H1 (cell line): ENCODE results near the gene CGB3. TPM values are rescaled to one million over a fixed set of nuclear protein-coding genes. Genes with fewer than 3 reads are reported as not detected.

Experiments
- BRCA1 ChIP-seq: IDR thresholded peaks from 2 replicates; pipeline ENCODE4 v1.6.1; 2012; ENCODE audit warnings: low read depth, low read length, improper control_type of control experiment
- CBX8 ChIP-seq: fragments of 300-800, 300-1000 bp; sonication (generic); IDR thresholded peaks from 2 replicates; pipeline ENCODE4 v1.7.1; 2016; ENCODE audit warnings: low read depth, low read length, borderline replicate concordance
- CREB1 ChIP-seq: IDR thresholded peaks from 2 replicates; pipeline ENCODE4 v1.6.1; 2012; ENCODE audit warnings: inconsistent platforms
- EP300 ChIP-seq, 2 experiments: IDR thresholded peaks; 1 replicate in 1 of 2; 2 replicates in 1 of 2; pipeline ENCODE4 v1.6.1; 2011 to 2012; ENCODE audit warnings: low read depth in 2 of 2, low read length in 2 of 2, mild to moderate bottlenecking in 2 of 2, borderline replicate concordance in 1 of 2, inconsistent platforms in 1 of 2, moderate library complexity in 1 of 2
- FOSL1 ChIP-seq: IDR thresholded peaks from 2 replicates; pipeline ENCODE4 v1.6.1; 2011; ENCODE audit warnings: mild to moderate bottlenecking, low read depth, low read length, moderate library complexity; ENCODE audit not compliant: insufficient read depth
- RAD21 ChIP-seq, 2 experiments: IDR thresholded peaks in 1 of 2; conservative IDR thresholded peaks in 1 of 2; 2 replicates each; pipeline ENCODE4 v1.6.1; 2011; ENCODE audit warnings: low read depth in 2 of 2, low read length in 2 of 2, improper control_type of control experiment in 1 of 2, inconsistent platforms in 1 of 2, mild to moderate bottlenecking in 1 of 2, moderate library complexity in 1 of 2
- RBBP5 ChIP-seq: IDR thresholded peaks from 2 replicates; pipeline ENCODE4 v1.7.1; 2012; ENCODE audit warnings: low read depth, mild to moderate bottlenecking, inconsistent platforms, low read length, moderate library complexity, borderline replicate concordance
- SUZ12 ChIP-seq: fragments of 200-600 bp; sonication (generic); IDR thresholded peaks from 2 replicates; pipeline ENCODE4 v1.6.1; 2012; ENCODE audit warnings: mild to moderate bottlenecking, inconsistent platforms, low read length, moderate library complexity, mixed read lengths
- TEAD4 ChIP-seq: IDR thresholded peaks from 2 replicates; pipeline ENCODE4 v1.6.1; 2012; ENCODE audit warnings: low read depth, low read length, inconsistent platforms, mixed read lengths
- polyA plus RNA-seq, 7 experiments: library from polyadenylated mRNA; depleted of rRNA in 3 of 7; stranded (reverse) in 5 of 7; unstranded in 2 of 7; fragments of >200 nt in 5 of 7; fragments of 200-250 nt in 2 of 7; gene quantifications; 1 replicate in 5 of 7; 2 replicates in 1 of 7; 4 replicates in 1 of 7; pipeline versions ENCODE4 v1.2.1 to v1.2.3, GENCODE V29; 2011 to 2013; ENCODE audit warnings: missing spikeins in 2 of 7, mixed read lengths in 2 of 7
- total RNA-seq: library from RNA; stranded (reverse); fragmentation: NEBNext Ultra II Directional; extraction: Animal tissue kit (Norgen Biotek cat#: 25700); gene quantifications from 2 replicates; pipeline ENCODE4 v1.2.1, GENCODE V29; 2021
- TF ChIP-seq, protein P1 (sequence below): fragments of 300-600 bp; sonication (generic); IDR thresholded peaks from 2 replicates; pipeline ENCODE4 v1.7.1; 2012; ENCODE audit warnings: low read length, moderate library complexity, mild to moderate bottlenecking, inconsistent platforms; ENCODE audit not compliant: insufficient replicate concordance

CGB3 gene
- total and polyA plus RNA-seq, 2 of the 8 experiments (the other 6 are each of a cell fraction or from before 2014, with no cell fraction given), result not detected

DNA sequence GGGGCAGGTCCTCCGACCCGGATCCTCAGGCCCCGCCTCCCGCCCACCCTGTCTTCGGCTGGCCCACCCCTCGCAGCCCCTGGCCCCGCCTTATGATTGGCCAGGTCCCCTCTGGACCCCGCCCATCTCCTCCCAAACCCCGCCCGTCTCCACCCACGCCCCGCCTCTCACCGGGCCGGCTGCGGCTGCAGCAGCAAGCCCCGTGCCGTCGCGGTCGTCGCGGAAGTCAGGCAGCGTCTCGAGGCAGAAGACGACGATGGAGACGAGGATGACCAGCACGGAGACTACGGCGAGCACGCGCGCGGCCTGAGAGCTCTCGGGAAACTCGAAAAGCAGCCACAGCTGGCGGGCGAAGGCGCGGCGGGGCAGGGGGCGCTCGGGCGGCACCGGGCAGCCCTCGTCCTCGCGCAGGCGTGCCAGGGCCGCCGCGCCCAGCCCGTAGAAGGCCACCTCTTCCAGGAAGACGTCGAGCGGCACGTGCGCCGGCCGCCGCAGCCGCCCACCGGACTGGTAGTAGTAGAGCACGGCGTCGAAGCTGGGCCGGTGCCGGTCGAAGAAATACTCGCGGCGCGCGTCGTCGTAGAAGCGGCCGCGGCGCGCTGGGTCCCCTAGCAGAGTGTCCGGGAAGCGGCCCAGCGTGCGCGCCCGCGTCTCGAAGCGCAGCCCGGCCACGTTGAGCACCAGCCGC is 47.9 kb upstream of the CGB3 start (continued):
- no peak for TF ChIP-seq RAD21 (IDR thresholded peaks at IDR 0.05 in 1 of 2, conservative IDR thresholded peaks at IDR 0.05 in 1 of 2; ENCODE audit: low read depth in 2 of 2, low read length in 2 of 2)
- no peak for TF ChIP-seq CBX8
- TF ChIP-seq SUZ12, result peak; percentile 41
- no peak for TF ChIP-seq TEAD4
- TF ChIP-seq, protein P1, sequence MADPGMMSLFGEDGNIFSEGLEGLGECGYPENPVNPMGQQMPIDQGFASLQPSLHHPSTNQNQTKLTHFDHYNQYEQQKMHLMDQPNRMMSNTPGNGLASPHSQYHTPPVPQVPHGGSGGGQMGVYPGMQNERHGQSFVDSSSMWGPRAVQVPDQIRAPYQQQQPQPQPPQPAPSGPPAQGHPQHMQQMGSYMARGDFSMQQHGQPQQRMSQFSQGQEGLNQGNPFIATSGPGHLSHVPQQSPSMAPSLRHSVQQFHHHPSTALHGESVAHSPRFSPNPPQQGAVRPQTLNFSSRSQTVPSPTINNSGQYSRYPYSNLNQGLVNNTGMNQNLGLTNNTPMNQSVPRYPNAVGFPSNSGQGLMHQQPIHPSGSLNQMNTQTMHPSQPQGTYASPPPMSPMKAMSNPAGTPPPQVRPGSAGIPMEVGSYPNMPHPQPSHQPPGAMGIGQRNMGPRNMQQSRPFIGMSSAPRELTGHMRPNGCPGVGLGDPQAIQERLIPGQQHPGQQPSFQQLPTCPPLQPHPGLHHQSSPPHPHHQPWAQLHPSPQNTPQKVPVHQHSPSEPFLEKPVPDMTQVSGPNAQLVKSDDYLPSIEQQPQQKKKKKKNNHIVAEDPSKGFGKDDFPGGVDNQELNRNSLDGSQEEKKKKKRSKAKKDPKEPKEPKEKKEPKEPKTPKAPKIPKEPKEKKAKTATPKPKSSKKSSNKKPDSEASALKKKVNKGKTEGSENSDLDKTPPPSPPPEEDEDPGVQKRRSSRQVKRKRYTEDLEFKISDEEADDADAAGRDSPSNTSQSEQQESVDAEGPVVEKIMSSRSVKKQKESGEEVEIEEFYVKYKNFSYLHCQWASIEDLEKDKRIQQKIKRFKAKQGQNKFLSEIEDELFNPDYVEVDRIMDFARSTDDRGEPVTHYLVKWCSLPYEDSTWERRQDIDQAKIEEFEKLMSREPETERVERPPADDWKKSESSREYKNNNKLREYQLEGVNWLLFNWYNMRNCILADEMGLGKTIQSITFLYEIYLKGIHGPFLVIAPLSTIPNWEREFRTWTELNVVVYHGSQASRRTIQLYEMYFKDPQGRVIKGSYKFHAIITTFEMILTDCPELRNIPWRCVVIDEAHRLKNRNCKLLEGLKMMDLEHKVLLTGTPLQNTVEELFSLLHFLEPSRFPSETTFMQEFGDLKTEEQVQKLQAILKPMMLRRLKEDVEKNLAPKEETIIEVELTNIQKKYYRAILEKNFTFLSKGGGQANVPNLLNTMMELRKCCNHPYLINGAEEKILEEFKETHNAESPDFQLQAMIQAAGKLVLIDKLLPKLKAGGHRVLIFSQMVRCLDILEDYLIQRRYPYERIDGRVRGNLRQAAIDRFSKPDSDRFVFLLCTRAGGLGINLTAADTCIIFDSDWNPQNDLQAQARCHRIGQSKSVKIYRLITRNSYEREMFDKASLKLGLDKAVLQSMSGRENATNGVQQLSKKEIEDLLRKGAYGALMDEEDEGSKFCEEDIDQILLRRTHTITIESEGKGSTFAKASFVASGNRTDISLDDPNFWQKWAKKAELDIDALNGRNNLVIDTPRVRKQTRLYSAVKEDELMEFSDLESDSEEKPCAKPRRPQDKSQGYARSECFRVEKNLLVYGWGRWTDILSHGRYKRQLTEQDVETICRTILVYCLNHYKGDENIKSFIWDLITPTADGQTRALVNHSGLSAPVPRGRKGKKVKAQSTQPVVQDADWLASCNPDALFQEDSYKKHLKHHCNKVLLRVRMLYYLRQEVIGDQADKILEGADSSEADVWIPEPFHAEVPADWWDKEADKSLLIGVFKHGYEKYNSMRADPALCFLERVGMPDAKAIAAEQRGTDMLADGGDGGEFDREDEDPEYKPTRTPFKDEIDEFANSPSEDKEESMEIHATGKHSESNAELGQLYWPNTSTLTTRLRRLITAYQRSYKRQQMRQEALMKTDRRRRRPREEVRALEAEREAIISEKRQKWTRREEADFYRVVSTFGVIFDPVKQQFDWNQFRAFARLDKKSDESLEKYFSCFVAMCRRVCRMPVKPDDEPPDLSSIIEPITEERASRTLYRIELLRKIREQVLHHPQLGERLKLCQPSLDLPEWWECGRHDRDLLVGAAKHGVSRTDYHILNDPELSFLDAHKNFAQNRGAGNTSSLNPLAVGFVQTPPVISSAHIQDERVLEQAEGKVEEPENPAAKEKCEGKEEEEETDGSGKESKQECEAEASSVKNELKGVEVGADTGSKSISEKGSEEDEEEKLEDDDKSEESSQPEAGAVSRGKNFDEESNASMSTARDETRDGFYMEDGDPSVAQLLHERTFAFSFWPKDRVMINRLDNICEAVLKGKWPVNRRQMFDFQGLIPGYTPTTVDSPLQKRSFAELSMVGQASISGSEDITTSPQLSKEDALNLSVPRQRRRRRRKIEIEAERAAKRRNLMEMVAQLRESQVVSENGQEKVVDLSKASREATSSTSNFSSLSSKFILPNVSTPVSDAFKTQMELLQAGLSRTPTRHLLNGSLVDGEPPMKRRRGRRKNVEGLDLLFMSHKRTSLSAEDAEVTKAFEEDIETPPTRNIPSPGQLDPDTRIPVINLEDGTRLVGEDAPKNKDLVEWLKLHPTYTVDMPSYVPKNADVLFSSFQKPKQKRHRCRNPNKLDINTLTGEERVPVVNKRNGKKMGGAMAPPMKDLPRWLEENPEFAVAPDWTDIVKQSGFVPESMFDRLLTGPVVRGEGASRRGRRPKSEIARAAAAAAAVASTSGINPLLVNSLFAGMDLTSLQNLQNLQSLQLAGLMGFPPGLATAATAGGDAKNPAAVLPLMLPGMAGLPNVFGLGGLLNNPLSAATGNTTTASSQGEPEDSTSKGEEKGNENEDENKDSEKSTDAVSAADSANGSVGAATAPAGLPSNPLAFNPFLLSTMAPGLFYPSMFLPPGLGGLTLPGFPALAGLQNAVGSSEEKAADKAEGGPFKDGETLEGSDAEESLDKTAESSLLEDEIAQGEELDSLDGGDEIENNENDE, result no peak
- TF ChIP-seq FOSL1, result no peak
- TF ChIP-seq EP300 (IDR thresholded peaks at IDR 0.05; ENCODE audit: borderline replicate concordance in 1 of 2, low read depth in 2 of 2, low read length in 2 of 2), result no peak
- TF ChIP-seq CREB1, result no peak
- TF ChIP-seq BRCA1, result no peak
- TF ChIP-seq RBBP5, result no peak
